GM18861 (cell line): ENCODE measurements around the gene AGMO.

Experiments used
- ATAC-seq: cut with Tn5 transposase; IDR thresholded peaks from one replicate; pipeline ENCODE4 v1.9.1; 2021; ENCODE audit not compliant: unreplicated experiment

Gene AGMO

GRCh38 chr7:15504351-15504750, 57.5 kb downstream of the AGMO start:
- ATAC-seq = no peak

DNA sequence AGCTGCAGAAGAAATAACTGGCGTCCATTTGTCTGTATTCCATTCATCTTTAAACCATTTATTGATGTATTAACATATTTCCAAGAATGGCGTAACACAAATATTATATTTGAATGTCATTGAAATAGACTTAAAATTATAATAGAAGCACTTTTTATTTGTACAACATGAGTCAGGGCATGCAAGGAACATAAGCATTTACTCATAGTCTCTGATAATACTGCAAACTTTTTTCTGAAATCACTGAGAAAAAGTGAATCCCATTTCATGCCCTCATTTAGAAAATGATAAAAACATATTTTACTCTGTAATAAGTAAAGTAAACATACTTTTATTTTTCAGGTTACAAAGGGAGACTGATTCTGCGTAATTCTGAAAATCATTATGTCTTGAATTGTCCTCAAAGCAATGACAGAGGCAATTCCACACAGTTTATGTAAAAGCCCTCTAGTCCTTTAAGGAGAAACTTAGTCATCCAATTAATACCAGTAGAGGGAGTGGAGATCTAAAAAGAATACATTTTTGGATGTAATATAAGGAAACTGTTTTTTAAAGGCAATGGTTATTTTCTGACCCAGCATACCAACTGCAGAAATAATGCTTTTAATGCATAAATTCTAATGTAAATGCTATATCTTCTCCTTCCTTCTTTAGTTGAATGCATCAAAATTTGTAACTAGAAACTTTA, 58.1 kb downstream of the AGMO start:
- no peak for ATAC-seq

GRCh38 chr7:15498465-15498864, 63.4 kb downstream of the AGMO start:
- ATAC-seq = no peak

DNA sequence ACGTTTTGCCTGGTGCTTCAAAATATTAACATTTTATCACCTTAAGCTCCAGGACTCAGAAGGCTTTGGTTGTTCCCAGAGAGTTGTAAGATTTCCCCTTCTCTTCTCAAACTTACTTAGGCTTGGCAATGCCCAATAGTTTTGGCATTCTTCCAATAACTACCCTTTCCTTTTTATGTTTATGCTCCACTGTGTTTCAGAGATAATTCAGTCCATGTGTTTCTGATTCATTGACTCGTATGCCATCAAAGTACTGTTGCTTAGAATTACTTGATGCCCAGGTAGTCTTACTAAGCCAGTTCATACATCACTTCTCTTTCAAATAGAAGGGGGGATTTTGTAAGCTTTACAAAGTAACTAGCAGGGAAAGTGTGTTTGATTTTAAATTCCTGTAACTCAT, 66.6 kb downstream of the AGMO start:
- ATAC-seq = no peak

GRCh38 chr7:15494711-15495110, 67.1 kb downstream of the AGMO start:
- no peak for ATAC-seq

- ATAC-seq = no peak
Observed at GRCh38 chr7:15491361-15491760, 70.5 kb downstream of the AGMO start.

DNA sequence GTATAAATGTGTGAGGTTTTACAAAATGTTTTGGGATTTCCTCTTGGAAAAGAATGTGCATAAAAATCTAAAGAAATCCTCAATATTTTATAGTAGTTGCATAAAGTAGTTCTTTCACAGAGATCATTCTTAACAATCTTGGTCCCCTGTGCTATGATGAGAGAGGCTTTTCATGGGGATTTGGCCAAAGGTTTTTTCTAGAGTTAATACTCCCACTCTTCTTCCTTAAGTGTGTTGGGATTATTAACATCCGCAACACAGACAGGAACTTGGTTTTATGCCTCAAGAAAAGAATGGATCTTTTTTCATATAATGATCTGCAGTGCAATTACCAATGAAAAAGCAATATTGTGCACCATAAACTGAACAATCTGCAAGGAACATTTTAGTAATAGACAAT, 71.5 kb downstream of the AGMO start:
- ATAC-seq = no peak

GRCh38 chr7:15489861-15490260, 72.0 kb downstream of the AGMO start:
- ATAC-seq = no peak

DNA sequence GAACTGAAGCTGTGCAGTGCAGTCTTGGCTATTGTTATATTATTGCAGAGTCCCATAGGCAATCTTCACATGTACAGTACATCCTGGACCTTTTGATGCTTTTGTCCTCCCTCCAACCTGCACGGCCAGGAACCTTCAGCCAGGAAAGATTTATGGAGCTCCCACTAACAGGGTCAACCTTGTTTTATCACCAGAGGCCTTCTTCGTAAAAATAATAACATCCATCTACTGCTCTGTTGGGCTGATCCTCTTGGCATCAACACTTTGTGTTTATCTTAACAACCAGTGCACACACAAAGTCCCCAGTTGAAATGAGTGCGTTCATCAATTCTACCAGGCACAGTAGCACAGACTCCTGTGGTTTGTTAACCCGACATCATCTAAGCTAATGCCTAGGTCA, 72.4 kb downstream of the AGMO start:
- no peak for ATAC-seq

- no peak for ATAC-seq
Observed at GRCh38 chr7:15488401-15488800, 73.4 kb downstream of the AGMO start.

DNA sequence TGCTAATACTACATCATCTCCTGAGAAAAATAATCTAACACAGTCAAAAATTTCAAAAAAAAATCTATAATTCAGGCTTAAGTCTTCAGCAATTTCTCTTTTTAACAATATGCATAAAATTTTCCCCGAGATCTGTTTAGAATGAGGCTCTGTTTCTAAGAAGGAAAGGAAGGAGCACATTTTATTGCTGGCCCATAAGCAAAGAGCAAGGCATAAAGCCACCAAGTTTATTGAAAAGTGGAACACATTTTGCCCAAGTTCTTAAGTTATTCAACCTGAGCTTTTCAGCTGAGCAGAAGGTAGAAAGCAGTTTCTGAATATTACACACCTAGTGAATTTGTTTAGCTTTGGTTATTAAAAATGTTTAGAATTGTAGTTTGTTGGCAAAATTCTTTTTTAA, 73.9 kb downstream of the AGMO start:
- no peak for ATAC-seq

DNA sequence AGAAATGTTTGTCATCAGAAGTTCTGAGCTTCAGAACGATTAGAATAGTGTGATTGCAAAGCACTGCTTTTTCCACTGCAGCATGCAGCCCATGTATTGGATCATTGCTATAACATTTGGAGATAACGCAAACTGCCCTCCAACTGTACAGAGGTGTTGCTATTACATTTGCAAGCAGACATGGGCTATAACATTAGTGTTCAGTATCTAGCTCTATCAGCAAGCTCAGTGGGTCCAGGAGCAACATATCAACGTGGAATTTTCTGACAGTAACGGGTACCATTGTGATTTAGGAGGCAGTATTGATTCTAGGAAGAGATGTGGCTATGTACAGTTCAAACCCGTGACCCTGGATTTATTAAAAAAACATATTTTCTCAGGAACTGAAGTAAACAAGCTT, 75.8 kb downstream of the AGMO start:
- ATAC-seq = no peak

DNA sequence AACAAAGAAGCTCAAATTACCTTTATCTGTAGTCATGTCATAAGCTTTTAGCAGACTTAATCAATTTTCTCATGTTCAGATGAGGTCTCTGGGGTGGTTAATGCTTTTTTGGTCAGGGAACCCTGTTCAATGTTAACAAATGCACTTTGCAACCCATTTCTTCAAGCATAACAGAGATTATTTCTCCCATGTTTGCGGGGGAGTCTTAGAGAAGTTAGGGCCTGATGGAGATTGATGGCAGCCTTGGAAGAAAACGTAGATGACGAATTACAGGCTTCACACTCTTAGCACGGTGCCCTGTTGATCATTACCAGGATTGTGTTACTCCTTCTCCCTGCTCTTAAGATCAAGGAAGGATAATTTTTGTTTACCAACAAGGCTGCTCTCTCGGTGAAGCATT, 76.4 kb downstream of the AGMO start:
- no peak for ATAC-seq

GRCh38 chr7:15481132-15481531, 80.7 kb downstream of the AGMO start:
- no peak for ATAC-seq

- ATAC-seq = no peak
Observed at GRCh38 chr7:15478401-15478800, 83.4 kb downstream of the AGMO start.

DNA sequence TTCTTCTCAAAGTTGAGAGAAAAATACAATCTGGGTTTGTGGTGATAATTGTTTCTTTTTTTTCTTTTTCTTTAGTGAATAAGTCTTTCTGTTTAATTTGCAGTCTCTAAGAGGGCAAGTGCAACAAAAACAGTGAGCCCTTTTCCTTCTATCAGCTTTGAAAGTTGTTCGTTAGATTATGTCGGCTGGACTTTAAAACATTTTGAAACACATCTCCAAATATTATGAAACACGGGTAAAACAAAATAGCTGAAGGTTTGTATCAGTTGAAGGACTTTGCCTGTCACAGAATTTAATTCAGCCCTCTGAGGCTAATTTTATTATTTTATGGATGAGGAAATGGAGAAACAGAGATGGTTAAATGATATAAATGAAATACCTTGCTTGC, 85.3 kb downstream of the AGMO start:
- no peak for ATAC-seq

DNA sequence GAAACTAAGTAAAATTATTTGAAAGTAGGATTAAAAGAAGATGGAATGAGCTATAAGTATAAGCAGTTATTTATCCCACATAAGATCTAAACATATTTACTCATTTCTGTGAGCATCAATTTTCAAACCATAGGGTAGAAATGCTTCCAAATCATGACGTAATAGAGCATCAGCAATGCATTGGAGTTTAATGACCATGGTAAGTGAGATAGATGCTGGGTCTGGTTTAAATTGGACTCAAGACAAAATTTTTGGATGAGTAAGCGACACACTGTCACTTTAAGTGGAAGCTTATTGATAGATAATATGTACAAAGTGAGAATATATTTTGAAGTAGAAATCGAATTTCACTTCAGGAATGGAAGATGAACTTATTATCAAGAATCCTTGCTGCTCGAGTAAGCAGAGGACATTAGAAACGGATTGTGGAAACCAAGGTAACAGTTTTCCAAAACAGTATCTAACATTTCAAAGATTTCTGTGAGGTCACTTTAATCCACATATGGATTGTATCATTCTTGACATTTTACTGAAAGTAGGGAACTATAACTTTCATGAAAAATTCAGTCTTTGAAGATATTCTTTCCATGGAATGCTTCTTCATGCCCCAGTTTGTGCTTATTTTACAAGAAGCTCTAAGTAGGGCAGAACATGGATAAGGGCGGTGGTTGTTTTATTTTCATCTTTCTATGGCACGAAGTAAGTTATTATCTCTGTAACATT, 85.8 kb downstream of the AGMO start:
- no peak for ATAC-seq

DNA sequence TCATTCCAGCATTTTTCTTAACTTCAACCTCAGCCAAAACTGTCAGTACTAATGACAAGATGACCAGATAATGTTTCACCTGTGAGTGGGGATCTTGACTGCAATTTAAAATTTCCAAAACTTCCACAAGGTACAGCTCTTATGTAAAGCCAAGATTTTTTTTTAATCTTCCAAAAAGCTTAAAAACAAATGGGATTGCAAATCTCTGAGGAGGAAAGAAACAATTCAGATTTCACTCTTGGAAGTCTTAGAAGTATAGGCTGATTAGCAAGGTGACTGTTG, 90.2 kb downstream of the AGMO start:
- ATAC-seq = no peak

- ATAC-seq = no peak
Observed at GRCh38 chr7:15470825-15471668, 90.8 kb downstream of the AGMO start.

DNA sequence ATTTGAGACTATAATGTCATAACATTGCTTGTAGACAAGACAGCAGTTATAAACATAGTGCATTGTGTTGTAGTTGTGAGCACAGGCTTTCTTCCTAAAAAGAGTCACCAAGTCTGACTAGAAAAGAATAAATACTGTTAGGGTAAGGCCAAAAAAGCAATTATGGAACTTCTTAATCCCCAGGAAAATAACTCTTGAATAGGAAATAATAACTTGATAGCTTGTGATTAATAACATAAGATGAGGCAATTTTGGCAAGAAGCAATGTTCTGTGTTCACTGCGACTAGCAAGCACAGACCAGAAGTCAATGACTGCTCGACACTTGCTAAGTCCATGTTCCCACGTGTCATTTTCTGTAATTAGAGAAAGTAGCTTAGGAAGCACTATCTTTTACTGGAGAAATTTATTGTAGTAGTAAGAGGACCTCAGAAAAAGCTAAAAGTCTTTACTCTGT, 97.1 kb downstream of the AGMO start:
- ATAC-seq = no peak

GRCh38 chr7:15463801-15464666, 97.8 kb downstream of the AGMO start:
- ATAC-seq = no peak
